Measurements from ENCODE around the gene KIAA0513.
A peak's percentile ranks its signal among the peaks of the same experiment; 100 is the strongest.
"Not testable (repeated sequence)": the region's sequence is repeated elsewhere in the genome, so short reads cannot be mapped to it uniquely, and the experiment has no call there.

KIAA0513 gene

GRCh38 chr16:85054321-85054720, 26.7 kb downstream of the KIAA0513 start:
- not testable (repeated sequence) for H3K27me3 ChIP-seq (ENCODE audit: control insufficient read depth, insufficient read depth, low read length); H3K9me3 ChIP-seq (ENCODE audit: control insufficient read depth, insufficient read depth, low read depth, low read length); H3K9ac ChIP-seq (ENCODE audit: low read length); H3K4me3 ChIP-seq (ENCODE audit: low read depth, low read length); H3K36me3 ChIP-seq (ENCODE audit: control insufficient read depth, insufficient read depth, low read length); H3K27ac ChIP-seq (ENCODE audit: low read depth, low read length)
- H3K4me1 ChIP-seq (ENCODE audit: control insufficient read depth, insufficient read depth, low read length) = peaks cover 18% of the 10 kb centered on the region

- Histone ChIP-seq H3K9ac (ENCODE audit: low read length) (no peak overlapping the region), H3K9me3 (ENCODE audit: control insufficient read depth, insufficient read depth, low read depth, low read length) (no peaks in the 10 kb centered on the region), H3K27ac (ENCODE audit: low read depth, low read length) (no peak overlapping the region), H3K4me3 (ENCODE audit: low read depth, low read length) (no peak overlapping the region), H3K27me3 (ENCODE audit: control insufficient read depth, insufficient read depth, low read length) (no peaks in the 10 kb centered on the region), H3K4me1 (ENCODE audit: control insufficient read depth, insufficient read depth, low read length) (peaks cover 18% of the 10 kb centered on the region), H3K36me3 (ENCODE audit: control insufficient read depth, insufficient read depth, low read length) (no peaks in the 10 kb centered on the region)
Measured at GRCh38 chr16:85054948-85055492, 27.4 kb downstream of the KIAA0513 start.

GRCh38 chr16:85055493-85056210, 28.1 kb downstream of the KIAA0513 start:
- no peak overlapping the region for H3K4me3 ChIP-seq (ENCODE audit: low read depth, low read length)
- H3K27ac ChIP-seq (ENCODE audit: low read depth, low read length) = no peak overlapping the region
- no peaks in the 10 kb centered on the region for H3K27me3 ChIP-seq (ENCODE audit: control insufficient read depth, insufficient read depth, low read length)
- no peak overlapping the region for H3K9ac ChIP-seq (ENCODE audit: low read length)
- H3K4me1 ChIP-seq (ENCODE audit: control insufficient read depth, insufficient read depth, low read length) = peaks cover 16% of the 10 kb centered on the region
- no peaks in the 10 kb centered on the region for H3K36me3 ChIP-seq (ENCODE audit: control insufficient read depth, insufficient read depth, low read length)
- H3K9me3 ChIP-seq (ENCODE audit: control insufficient read depth, insufficient read depth, low read depth, low read length) = no peaks in the 10 kb centered on the region

GRCh38 chr16:85056211-85056748, 28.7 kb downstream of the KIAA0513 start:
- Histone ChIP-seq H3K4me3 (ENCODE audit: low read depth, low read length) (no peak overlapping the region), H3K4me1 (ENCODE audit: control insufficient read depth, insufficient read depth, low read length) (peaks cover 14% of the 10 kb centered on the region), H3K27me3 (ENCODE audit: control insufficient read depth, insufficient read depth, low read length) (no peaks in the 10 kb centered on the region), H3K27ac (ENCODE audit: low read depth, low read length) (no peak overlapping the region), H3K9me3 (ENCODE audit: control insufficient read depth, insufficient read depth, low read depth, low read length) (no peaks in the 10 kb centered on the region), H3K36me3 (ENCODE audit: control insufficient read depth, insufficient read depth, low read length) (no peaks in the 10 kb centered on the region), H3K9ac (ENCODE audit: low read length) (no peak overlapping the region)

- H3K27ac ChIP-seq (ENCODE audit: low read depth, low read length) = no peak overlapping the region
- H3K4me3 ChIP-seq (ENCODE audit: low read depth, low read length) = no peak overlapping the region
- H3K27me3 ChIP-seq (ENCODE audit: control insufficient read depth, insufficient read depth, low read length) = no peaks in the 10 kb centered on the region
- H3K4me1 ChIP-seq (ENCODE audit: control insufficient read depth, insufficient read depth, low read length) = peaks cover 22% of the 10 kb centered on the region
- no peaks in the 10 kb centered on the region for H3K9me3 ChIP-seq (ENCODE audit: control insufficient read depth, insufficient read depth, low read depth, low read length)
- no peaks in the 10 kb centered on the region for H3K36me3 ChIP-seq (ENCODE audit: control insufficient read depth, insufficient read depth, low read length)
- H3K9ac ChIP-seq (ENCODE audit: low read length) = no peak overlapping the region
Measured at GRCh38 chr16:85057212-85057889, 29.8 kb downstream of the KIAA0513 start.

- Histone ChIP-seq H3K36me3 (ENCODE audit: control insufficient read depth, insufficient read depth, low read length) (no peaks in the 10 kb centered on the region), H3K9ac (ENCODE audit: low read length) (no peak overlapping the region), H3K27me3 (ENCODE audit: control insufficient read depth, insufficient read depth, low read length) (no peaks in the 10 kb centered on the region), H3K4me1 (ENCODE audit: control insufficient read depth, insufficient read depth, low read length) (peaks cover 28% of the 10 kb centered on the region), H3K4me3 (ENCODE audit: low read depth, low read length) (no peak overlapping the region), H3K27ac (ENCODE audit: low read depth, low read length) (no peak overlapping the region), H3K9me3 (ENCODE audit: control insufficient read depth, insufficient read depth, low read depth, low read length) (no peaks in the 10 kb centered on the region)
Measured at GRCh38 chr16:85057948-85058347, 30.4 kb downstream of the KIAA0513 start.

- H3K36me3 ChIP-seq (ENCODE audit: control insufficient read depth, insufficient read depth, low read length) = no peaks in the 10 kb centered on the region
- no peaks in the 10 kb centered on the region for H3K27me3 ChIP-seq (ENCODE audit: control insufficient read depth, insufficient read depth, low read length)
- H3K4me3 ChIP-seq (ENCODE audit: low read depth, low read length) = no peak overlapping the region
- H3K4me1 ChIP-seq (ENCODE audit: control insufficient read depth, insufficient read depth, low read length) = peaks cover 30% of the 10 kb centered on the region
- no peaks in the 10 kb centered on the region for H3K9me3 ChIP-seq (ENCODE audit: control insufficient read depth, insufficient read depth, low read depth, low read length)
- no peak overlapping the region for H3K9ac ChIP-seq (ENCODE audit: low read length)
- H3K27ac ChIP-seq (ENCODE audit: low read depth, low read length) = no peak overlapping the region
Measured at GRCh38 chr16:85058909-85059308, 31.3 kb downstream of the KIAA0513 start.

GRCh38 chr16:85061566-85061965, 34.0 kb downstream of the KIAA0513 start:
- H3K27me3 ChIP-seq (ENCODE audit: control insufficient read depth, insufficient read depth, low read length) = no peaks in the 10 kb centered on the region

GRCh38 chr16:85062323-85062722, 34.7 kb downstream of the KIAA0513 start:
- Histone ChIP-seq H3K27me3 (ENCODE audit: control insufficient read depth, insufficient read depth, low read length) (no peaks in the 10 kb centered on the region), H3K4me1 (ENCODE audit: control insufficient read depth, insufficient read depth, low read length) (peaks cover 18% of the 10 kb centered on the region), H3K9me3 (ENCODE audit: control insufficient read depth, insufficient read depth, low read depth, low read length) (no peaks in the 10 kb centered on the region), H3K27ac (ENCODE audit: low read depth, low read length) (no peak overlapping the region), H3K9ac (ENCODE audit: low read length) (peak overlapping the region; percentile 13), H3K4me3 (ENCODE audit: low read depth, low read length) (no peak overlapping the region), H3K36me3 (ENCODE audit: control insufficient read depth, insufficient read depth, low read length) (0 out of 2 replicates have a peak, but pooled peaks cover 2% of the 10 kb centered on the region)

More at GRCh38 chr16:85061566-85061965, 34.0 kb downstream of the KIAA0513 start:
- H3K27ac ChIP-seq (ENCODE audit: low read depth, low read length) = no peak overlapping the region
- no peak overlapping the region for H3K9ac ChIP-seq (ENCODE audit: low read length)
- H3K36me3 ChIP-seq (ENCODE audit: control insufficient read depth, insufficient read depth, low read length) = no peaks in the 10 kb centered on the region
- H3K9me3 ChIP-seq (ENCODE audit: control insufficient read depth, insufficient read depth, low read depth, low read length) = no peaks in the 10 kb centered on the region
- peaks cover 21% of the 10 kb centered on the region for H3K4me1 ChIP-seq (ENCODE audit: control insufficient read depth, insufficient read depth, low read length)
- no peak overlapping the region for H3K4me3 ChIP-seq (ENCODE audit: low read depth, low read length)

GRCh38 chr16:85062845-85063244, 35.2 kb downstream of the KIAA0513 start:
- H3K4me3 ChIP-seq (ENCODE audit: low read depth, low read length) = no peak overlapping the region
- peak overlapping the region; percentile 13 for H3K9ac ChIP-seq (ENCODE audit: low read length)
- H3K9me3 ChIP-seq (ENCODE audit: control insufficient read depth, insufficient read depth, low read depth, low read length) = no peaks in the 10 kb centered on the region
- 0 out of 2 replicates have a peak, but pooled peaks cover 3% of the 10 kb centered on the region for H3K36me3 ChIP-seq (ENCODE audit: control insufficient read depth, insufficient read depth, low read length)
- H3K27ac ChIP-seq (ENCODE audit: low read depth, low read length) = no peak overlapping the region
- no peaks in the 10 kb centered on the region for H3K27me3 ChIP-seq (ENCODE audit: control insufficient read depth, insufficient read depth, low read length)
- peaks cover 16% of the 10 kb centered on the region for H3K4me1 ChIP-seq (ENCODE audit: control insufficient read depth, insufficient read depth, low read length)

GRCh38 chr16:85064186-85064585, 36.6 kb downstream of the KIAA0513 start:
- Histone ChIP-seq H3K36me3 (ENCODE audit: control insufficient read depth, insufficient read depth, low read length) (0 out of 2 replicates have a peak, but pooled peaks cover 3% of the 10 kb centered on the region), H3K4me1 (ENCODE audit: control insufficient read depth, insufficient read depth, low read length) (peaks cover 16% of the 10 kb centered on the region), H3K9me3 (ENCODE audit: control insufficient read depth, insufficient read depth, low read depth, low read length) (no peaks in the 10 kb centered on the region), H3K27ac (ENCODE audit: low read depth, low read length) (no peak overlapping the region), H3K4me3 (ENCODE audit: low read depth, low read length) (no peak overlapping the region), H3K9ac (ENCODE audit: low read length) (no peak overlapping the region), H3K27me3 (ENCODE audit: control insufficient read depth, insufficient read depth, low read length) (no peaks in the 10 kb centered on the region)
